WTC11 (cell line): ENCODE results near the gene CTNNA2. TPM values are rescaled to one million over a fixed set of nuclear protein-coding genes. Genes with fewer than 3 reads are reported as not detected.

Experiments used
- ATAC-seq: fragments of 200-7000 bp; cut with Tn5 transposase; 2 replicates; pipeline ENCODE4 v1.10.0; 2021; ENCODE audit warnings: mild to moderate bottlenecking, moderate library complexity
- CTCF ChIA-PET: fragments of 300-600 bp; sonication (Branson Sonifier 250); formaldehyde crosslinking; loops from one replicate; lab custom pipeline; 2021; ENCODE audit warnings: antibody characterized with exemption; lab: Charles Lee
- POLR2A ChIA-PET: fragments of 350-600 bp; sonication (Branson Sonifier 250); formaldehyde crosslinking; loops from one replicate; lab custom pipeline; 2021; ENCODE audit warnings: antibody characterized with exemption; lab: Charles Lee
- DNase-seq: peaks from one replicate; pipeline ENCODE4 v3.0.0; 2021; ENCODE audit warnings: low spot score
- H3K27ac Mint-ChIP-seq: 2 replicates; pipeline ENCODE4 v1.8.0; 2021; ENCODE audit warnings: mixed read lengths
- H3K27me3 Mint-ChIP-seq: 2 replicates; pipeline ENCODE4 v1.8.0; 2021; ENCODE audit warnings: low read depth, mild to moderate bottlenecking, moderate library complexity, mixed read lengths
- H3K36me3 Mint-ChIP-seq: 2 replicates; pipeline ENCODE4 v1.8.0; 2021; ENCODE audit warnings: mixed read lengths
- H3K4me1 Mint-ChIP-seq: 2 replicates; pipeline ENCODE4 v1.8.0; 2022; ENCODE audit warnings: mixed read lengths
- H3K4me3 Mint-ChIP-seq: 2 replicates; pipeline ENCODE4 v1.8.0; 2021; ENCODE audit warnings: mild to moderate bottlenecking, moderate library complexity, mixed read lengths
- H3K9me3 Mint-ChIP-seq: 2 replicates; pipeline ENCODE4 v1.8.0; 2021; ENCODE audit warnings: mixed read lengths
- ELF4 ChIP-seq: sonication (generic); formaldehyde crosslinking; IDR thresholded peaks from 2 replicates; pipeline ENCODE4 v1.8.1; 2022; ENCODE audit warnings: low read depth, mild to moderate bottlenecking, moderate library complexity, missing genetic modification reagents
- EMX1 ChIP-seq: fragments of 250-450 bp; sonication (Bioruptor Pico); IDR thresholded peaks from 2 replicates; pipeline ENCODE4 v1.8.0; 2021; ENCODE audit warnings: mild to moderate bottlenecking
- ETV6 ChIP-seq: sonication (generic); formaldehyde crosslinking; IDR thresholded peaks from 2 replicates; pipeline ENCODE4 v1.8.1; 2022; ENCODE audit warnings: mild to moderate bottlenecking, missing genetic modification reagents
- GABPB1 ChIP-seq: sonication (generic); formaldehyde crosslinking; IDR thresholded peaks from 2 replicates; pipeline ENCODE4 v1.8.1; 2023; ENCODE audit warnings: mild to moderate bottlenecking, missing genetic modification reagents
- MXD4 ChIP-seq: fragments of 250-450 bp; sonication (Bioruptor Pico); IDR thresholded peaks from 2 replicates; pipeline ENCODE4 v1.8.0; 2021; ENCODE audit warnings: mild to moderate bottlenecking, moderate library complexity, borderline replicate concordance
- NR2C2 ChIP-seq: sonication (generic); formaldehyde crosslinking; IDR thresholded peaks from 2 replicates; pipeline ENCODE4 v1.8.0; 2022; ENCODE audit warnings: mild to moderate bottlenecking, missing genetic modification reagents
- NR3C1 ChIP-seq: sonication (generic); formaldehyde crosslinking; conservative IDR thresholded peaks from 2 replicates; pipeline ENCODE4 v1.8.1; 2023; ENCODE audit warnings: low read depth, mild to moderate bottlenecking, missing genetic modification reagents
- RELA ChIP-seq: sonication (generic); formaldehyde crosslinking; IDR thresholded peaks from 2 replicates; pipeline ENCODE4 v1.8.1; 2022; ENCODE audit warnings: missing genetic modification reagents, mild to moderate bottlenecking, borderline replicate concordance
- SMAD3 ChIP-seq: sonication (generic); formaldehyde crosslinking; IDR thresholded peaks from 2 replicates; pipeline ENCODE4 v1.8.0; 2022; ENCODE audit warnings: missing genetic modification reagents, mild to moderate bottlenecking, borderline replicate concordance
- SP1 ChIP-seq: sonication (generic); formaldehyde crosslinking; conservative IDR thresholded peaks from 2 replicates; pipeline ENCODE4 v1.8.1; 2022; ENCODE audit warnings: missing genetic modification reagents
- ZNF138 ChIP-seq: sonication (generic); formaldehyde crosslinking; conservative IDR thresholded peaks from 2 replicates; pipeline ENCODE4 v1.8.1; 2022; ENCODE audit warnings: mild to moderate bottlenecking, moderate library complexity, missing genetic modification reagents
- ZNF317 ChIP-seq: sonication (generic); formaldehyde crosslinking; IDR thresholded peaks from 2 replicates; pipeline ENCODE4 v1.8.1; 2023; ENCODE audit warnings: low read depth, mild to moderate bottlenecking, moderate library complexity, missing genetic modification reagents, borderline replicate concordance
- ZNF671 ChIP-seq: fragments of 250-450 bp; sonication (Bioruptor Pico); IDR thresholded peaks from 2 replicates; pipeline ENCODE4 v1.8.0; 2021; ENCODE audit warnings: mild to moderate bottlenecking
- total RNA-seq: library from RNA; stranded (reverse); gene quantifications from 3 replicates; pipeline ENCODE4 v1.2.3, GENCODE V29; 2021
- TF ChIP-seq, protein P1 (sequence below): fragments of 200-600 bp; IDR thresholded peaks from 2 replicates; pipeline ENCODE4 v1.8.0; 2022; ENCODE audit warnings: antibody characterized with exemption
- TF ChIP-seq, protein P2 (sequence below): sonication (generic); formaldehyde crosslinking; IDR thresholded peaks from 2 replicates; pipeline ENCODE4 v1.8.1; 2022; ENCODE audit warnings: missing genetic modification reagents, borderline replicate concordance
- TF ChIP-seq, protein P3 (sequence below): sonication (generic); formaldehyde crosslinking; conservative IDR thresholded peaks from 2 replicates; pipeline ENCODE4 v1.8.1; 2023; ENCODE audit warnings: mild to moderate bottlenecking, low read depth, missing genetic modification reagents, moderate library complexity
- TF ChIP-seq, protein P4 (sequence below): fragments of 250-450 bp; sonication (Bioruptor Pico); IDR thresholded peaks from 2 replicates; pipeline ENCODE4 v1.9.0; 2021; ENCODE audit warnings: mild to moderate bottlenecking
- TF ChIP-seq, protein P5 (sequence below): sonication (generic); formaldehyde crosslinking; IDR thresholded peaks from 2 replicates; pipeline ENCODE4 v1.8.1; 2022; ENCODE audit warnings: mild to moderate bottlenecking, missing genetic modification reagents, moderate library complexity, borderline replicate concordance
- TF ChIP-seq, protein P6 (sequence below): fragments of 250-450 bp; sonication (Bioruptor Pico); IDR thresholded peaks from 2 replicates; pipeline ENCODE4 v1.8.0; 2021; ENCODE audit warnings: mild to moderate bottlenecking
- TF ChIP-seq, protein P7 (sequence below): sonication (generic); formaldehyde crosslinking; IDR thresholded peaks from 2 replicates; pipeline ENCODE4 v1.8.0; 2023; ENCODE audit warnings: missing genetic modification reagents
- TF ChIP-seq, protein P8 (sequence below): fragments of 250-450 bp; sonication (Bioruptor Pico); IDR thresholded peaks from 2 replicates; pipeline ENCODE4 v1.9.0; 2021; ENCODE audit warnings: moderate library complexity, mild to moderate bottlenecking, inconsistent platforms, borderline replicate concordance

The CTNNA2 gene
- total RNA-seq, 1 experiment from 2014 or later, result 3.8 TPM

DNA sequence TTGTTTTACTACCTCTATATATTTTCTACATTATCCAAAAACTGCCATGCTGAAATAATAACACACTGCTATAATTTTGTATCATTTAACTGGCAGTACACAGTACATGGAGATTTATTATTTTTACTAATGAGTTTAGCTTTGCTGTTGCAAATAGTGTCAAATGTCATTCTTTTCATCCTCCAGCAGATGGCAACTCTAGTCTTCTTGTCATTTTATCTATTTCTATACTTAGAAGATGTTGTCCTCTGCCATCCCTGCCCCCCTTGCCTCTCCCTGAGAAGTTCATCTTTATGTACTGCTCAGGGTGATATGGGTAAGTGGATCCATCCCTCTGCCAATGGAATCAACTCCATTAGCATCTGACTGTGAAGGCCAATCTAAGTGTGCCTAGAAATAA, 813.4 kb downstream of the CTNNA2 start:
- POLR2A ChIA-PET, result no interaction called here
- TF ChIP-seq SMAD3 (CRISPR knock-in tag), result no peak
- TF ChIP-seq, protein P1, sequence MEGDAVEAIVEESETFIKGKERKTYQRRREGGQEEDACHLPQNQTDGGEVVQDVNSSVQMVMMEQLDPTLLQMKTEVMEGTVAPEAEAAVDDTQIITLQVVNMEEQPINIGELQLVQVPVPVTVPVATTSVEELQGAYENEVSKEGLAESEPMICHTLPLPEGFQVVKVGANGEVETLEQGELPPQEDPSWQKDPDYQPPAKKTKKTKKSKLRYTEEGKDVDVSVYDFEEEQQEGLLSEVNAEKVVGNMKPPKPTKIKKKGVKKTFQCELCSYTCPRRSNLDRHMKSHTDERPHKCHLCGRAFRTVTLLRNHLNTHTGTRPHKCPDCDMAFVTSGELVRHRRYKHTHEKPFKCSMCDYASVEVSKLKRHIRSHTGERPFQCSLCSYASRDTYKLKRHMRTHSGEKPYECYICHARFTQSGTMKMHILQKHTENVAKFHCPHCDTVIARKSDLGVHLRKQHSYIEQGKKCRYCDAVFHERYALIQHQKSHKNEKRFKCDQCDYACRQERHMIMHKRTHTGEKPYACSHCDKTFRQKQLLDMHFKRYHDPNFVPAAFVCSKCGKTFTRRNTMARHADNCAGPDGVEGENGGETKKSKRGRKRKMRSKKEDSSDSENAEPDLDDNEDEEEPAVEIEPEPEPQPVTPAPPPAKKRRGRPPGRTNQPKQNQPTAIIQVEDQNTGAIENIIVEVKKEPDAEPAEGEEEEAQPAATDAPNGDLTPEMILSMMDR, result 0 out of 2 replicates have a peak, but pooled peaks have one; percentile 24
- TF ChIP-seq NR3C1 (CRISPR knock-in tag), result no peak
- TF ChIP-seq, protein P2, sequence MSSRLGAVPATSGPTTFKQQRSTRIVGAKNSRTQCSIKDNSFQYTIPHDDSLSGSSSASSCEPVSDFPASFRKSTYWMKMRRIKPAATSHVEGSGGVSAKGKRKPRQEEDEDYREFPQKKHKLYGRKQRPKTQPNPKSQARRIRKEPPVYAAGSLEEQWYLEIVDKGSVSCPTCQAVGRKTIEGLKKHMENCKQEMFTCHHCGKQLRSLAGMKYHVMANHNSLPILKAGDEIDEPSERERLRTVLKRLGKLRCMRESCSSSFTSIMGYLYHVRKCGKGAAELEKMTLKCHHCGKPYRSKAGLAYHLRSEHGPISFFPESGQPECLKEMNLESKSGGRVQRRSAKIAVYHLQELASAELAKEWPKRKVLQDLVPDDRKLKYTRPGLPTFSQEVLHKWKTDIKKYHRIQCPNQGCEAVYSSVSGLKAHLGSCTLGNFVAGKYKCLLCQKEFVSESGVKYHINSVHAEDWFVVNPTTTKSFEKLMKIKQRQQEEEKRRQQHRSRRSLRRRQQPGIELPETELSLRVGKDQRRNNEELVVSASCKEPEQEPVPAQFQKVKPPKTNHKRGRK (CRISPR knock-in tag), result no peak
- TF ChIP-seq, protein P3, sequence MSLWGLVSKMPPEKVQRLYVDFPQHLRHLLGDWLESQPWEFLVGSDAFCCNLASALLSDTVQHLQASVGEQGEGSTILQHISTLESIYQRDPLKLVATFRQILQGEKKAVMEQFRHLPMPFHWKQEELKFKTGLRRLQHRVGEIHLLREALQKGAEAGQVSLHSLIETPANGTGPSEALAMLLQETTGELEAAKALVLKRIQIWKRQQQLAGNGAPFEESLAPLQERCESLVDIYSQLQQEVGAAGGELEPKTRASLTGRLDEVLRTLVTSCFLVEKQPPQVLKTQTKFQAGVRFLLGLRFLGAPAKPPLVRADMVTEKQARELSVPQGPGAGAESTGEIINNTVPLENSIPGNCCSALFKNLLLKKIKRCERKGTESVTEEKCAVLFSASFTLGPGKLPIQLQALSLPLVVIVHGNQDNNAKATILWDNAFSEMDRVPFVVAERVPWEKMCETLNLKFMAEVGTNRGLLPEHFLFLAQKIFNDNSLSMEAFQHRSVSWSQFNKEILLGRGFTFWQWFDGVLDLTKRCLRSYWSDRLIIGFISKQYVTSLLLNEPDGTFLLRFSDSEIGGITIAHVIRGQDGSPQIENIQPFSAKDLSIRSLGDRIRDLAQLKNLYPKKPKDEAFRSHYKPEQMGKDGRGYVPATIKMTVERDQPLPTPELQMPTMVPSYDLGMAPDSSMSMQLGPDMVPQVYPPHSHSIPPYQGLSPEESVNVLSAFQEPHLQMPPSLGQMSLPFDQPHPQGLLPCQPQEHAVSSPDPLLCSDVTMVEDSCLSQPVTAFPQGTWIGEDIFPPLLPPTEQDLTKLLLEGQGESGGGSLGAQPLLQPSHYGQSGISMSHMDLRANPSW (CRISPR knock-in tag), result no peak
- TF ChIP-seq, all 79 proteins: peak for 1
- peak; percentile 17; the same call in 1 of the 2 replicates for ATAC-seq

DNA sequence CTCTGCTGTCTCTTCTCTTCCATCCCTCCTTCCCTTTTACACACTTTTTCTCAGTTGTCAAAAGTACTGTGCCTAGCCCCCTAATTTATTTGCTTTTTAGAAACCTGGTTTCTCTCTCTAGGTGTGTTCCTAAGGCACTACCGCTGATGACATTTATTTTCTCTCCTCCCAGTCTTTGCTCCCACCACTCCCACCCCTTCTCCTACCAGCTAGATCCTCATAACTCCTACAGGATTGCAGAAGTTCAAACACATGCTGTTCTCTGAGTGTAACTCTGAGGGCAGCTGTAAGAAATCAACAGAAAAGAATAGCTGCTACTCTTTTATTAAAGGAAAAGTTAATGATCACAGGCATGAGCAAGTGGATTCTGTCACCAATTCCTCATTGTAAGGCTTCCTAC, 814.0 kb downstream of the CTNNA2 start:
- Mint-ChIP-seq H3K27me3 (peaks cover 12% of the 10 kb centered on the region), H3K9me3 (no peaks in the 10 kb centered on the region), H3K4me3 (no peak overlapping the region), H3K27ac (no peak overlapping the region), H3K36me3 (no peaks in the 10 kb centered on the region), H3K4me1 (peaks cover 25% of the 10 kb centered on the region)
- POLR2A ChIA-PET, result no interaction called here
- TF ChIP-seq ELF4 (CRISPR knock-in tag) (no peak), EMX1 (CRISPR knock-in tag) (no peak), ETV6 (CRISPR knock-in tag) (no peak)
- TF ChIP-seq, protein P4, sequence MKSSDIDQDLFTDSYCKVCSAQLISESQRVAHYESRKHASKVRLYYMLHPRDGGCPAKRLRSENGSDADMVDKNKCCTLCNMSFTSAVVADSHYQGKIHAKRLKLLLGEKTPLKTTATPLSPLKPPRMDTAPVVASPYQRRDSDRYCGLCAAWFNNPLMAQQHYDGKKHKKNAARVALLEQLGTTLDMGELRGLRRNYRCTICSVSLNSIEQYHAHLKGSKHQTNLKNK (CRISPR knock-in tag), result no peak
- no peak for DNase-seq
- CTCF ChIA-PET, result interaction anchor here (1.3 to 2.1 kb wide), 4 partner anchors 27 to 186 kb away, joined by 3 to 8 read pairs (median 4); no protein-coding TSS in a partner anchor
- ATAC-seq, result no peak

More for the DNA sequence above, 813.4 kb downstream of the CTNNA2 start:
- Mint-ChIP-seq H3K9me3 (no peaks in the 10 kb centered on the region), H3K27me3 (peaks cover 14% of the 10 kb centered on the region), H3K4me3 (no peak overlapping the region), H3K4me1 (peaks cover 25% of the 10 kb centered on the region), H3K27ac (no peak overlapping the region), H3K36me3 (no peaks in the 10 kb centered on the region)
- no peak for DNase-seq
- CTCF ChIA-PET, result interaction anchor here (0.6 to 3.8 kb wide), 13 partner anchors 12 to 527 kb away, joined by 3 to 31 read pairs (median 3); no protein-coding TSS in a partner anchor

DNA sequence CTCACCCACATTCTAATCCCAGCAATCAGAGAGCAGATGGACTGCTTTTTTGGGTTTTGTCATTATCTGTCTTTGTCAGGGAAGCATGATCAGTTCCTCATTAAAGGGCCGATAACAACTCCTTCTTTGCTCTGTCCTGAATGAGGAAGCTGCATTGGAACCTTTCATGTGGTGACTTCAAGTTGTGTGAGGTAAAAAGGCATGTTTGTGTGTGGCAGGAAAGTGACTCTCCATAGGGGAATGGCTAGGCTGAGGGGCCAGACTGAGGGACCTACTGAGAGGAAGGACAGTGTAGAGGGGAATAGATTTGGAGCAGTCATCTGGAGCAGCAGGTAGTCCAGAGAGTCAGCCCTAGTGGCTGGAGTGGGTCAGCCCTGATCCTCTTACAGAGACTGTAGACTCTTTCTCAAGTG, 815.3 kb downstream of the CTNNA2 start:
- no peak overlapping the region for H3K4me3 Mint-ChIP-seq
- no peaks in the 10 kb centered on the region for H3K36me3 Mint-ChIP-seq
- ATAC-seq (peak; percentile 33), DNase-seq (no peak)
- peaks cover 10% of the 10 kb centered on the region; the same call in 1 of the 2 replicates for H3K27me3 Mint-ChIP-seq
- peaks cover 21% of the 10 kb centered on the region for H3K4me1 Mint-ChIP-seq
- ChIA-PET POLR2A (no interaction called here), CTCF (interaction anchor here (1.3 kb wide), 1 partner anchor 171 kb away, joined by 3 read pairs; no protein-coding TSS in a partner anchor)
- H3K9me3 Mint-ChIP-seq, result no peaks in the 10 kb centered on the region
- H3K27ac Mint-ChIP-seq, result no peak overlapping the region
- TF ChIP-seq NR2C2 (CRISPR knock-in tag), result no peak
- TF ChIP-seq RELA, result no peak
- TF ChIP-seq, protein P5, sequence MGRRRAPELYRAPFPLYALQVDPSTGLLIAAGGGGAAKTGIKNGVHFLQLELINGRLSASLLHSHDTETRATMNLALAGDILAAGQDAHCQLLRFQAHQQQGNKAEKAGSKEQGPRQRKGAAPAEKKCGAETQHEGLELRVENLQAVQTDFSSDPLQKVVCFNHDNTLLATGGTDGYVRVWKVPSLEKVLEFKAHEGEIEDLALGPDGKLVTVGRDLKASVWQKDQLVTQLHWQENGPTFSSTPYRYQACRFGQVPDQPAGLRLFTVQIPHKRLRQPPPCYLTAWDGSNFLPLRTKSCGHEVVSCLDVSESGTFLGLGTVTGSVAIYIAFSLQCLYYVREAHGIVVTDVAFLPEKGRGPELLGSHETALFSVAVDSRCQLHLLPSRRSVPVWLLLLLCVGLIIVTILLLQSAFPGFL (CRISPR knock-in tag), result no peak
- TF ChIP-seq MXD4 (CRISPR knock-in tag), result no peak
- TF ChIP-seq ZNF317 (CRISPR knock-in tag), result no peak
- TF ChIP-seq SP1 (CRISPR knock-in tag), result no peak
- no peak for TF ChIP-seq GABPB1
- TF ChIP-seq, protein P6, sequence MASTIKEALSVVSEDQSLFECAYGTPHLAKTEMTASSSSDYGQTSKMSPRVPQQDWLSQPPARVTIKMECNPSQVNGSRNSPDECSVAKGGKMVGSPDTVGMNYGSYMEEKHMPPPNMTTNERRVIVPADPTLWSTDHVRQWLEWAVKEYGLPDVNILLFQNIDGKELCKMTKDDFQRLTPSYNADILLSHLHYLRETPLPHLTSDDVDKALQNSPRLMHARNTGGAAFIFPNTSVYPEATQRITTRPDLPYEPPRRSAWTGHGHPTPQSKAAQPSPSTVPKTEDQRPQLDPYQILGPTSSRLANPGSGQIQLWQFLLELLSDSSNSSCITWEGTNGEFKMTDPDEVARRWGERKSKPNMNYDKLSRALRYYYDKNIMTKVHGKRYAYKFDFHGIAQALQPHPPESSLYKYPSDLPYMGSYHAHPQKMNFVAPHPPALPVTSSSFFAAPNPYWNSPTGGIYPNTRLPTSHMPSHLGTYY (CRISPR knock-in tag), result no peak
- TF ChIP-seq, protein P7, sequence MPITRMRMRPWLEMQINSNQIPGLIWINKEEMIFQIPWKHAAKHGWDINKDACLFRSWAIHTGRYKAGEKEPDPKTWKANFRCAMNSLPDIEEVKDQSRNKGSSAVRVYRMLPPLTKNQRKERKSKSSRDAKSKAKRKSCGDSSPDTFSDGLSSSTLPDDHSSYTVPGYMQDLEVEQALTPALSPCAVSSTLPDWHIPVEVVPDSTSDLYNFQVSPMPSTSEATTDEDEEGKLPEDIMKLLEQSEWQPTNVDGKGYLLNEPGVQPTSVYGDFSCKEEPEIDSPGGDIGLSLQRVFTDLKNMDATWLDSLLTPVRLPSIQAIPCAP, result no peak
- no peak for TF ChIP-seq ZNF671 (CRISPR knock-in tag)
- TF ChIP-seq, protein P8, sequence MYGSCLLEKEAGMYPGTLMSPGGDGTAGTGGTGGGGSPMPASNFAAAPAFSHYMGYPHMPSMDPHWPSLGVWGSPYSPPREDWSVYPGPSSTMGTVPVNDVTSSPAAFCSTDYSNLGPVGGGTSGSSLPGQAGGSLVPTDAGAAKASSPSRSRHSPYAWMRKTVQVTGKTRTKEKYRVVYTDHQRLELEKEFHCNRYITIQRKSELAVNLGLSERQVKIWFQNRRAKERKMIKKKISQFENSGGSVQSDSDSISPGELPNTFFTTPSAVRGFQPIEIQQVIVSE, result no peak
- no peak for TF ChIP-seq ZNF138 (CRISPR knock-in tag)
